SH-SY5Y (cell line): ENCODE data around the gene ELMOD1.

Source experiments
- GATA2 ChIP-seq: IDR thresholded peaks from 2 replicates; pipeline ENCODE4 v1.6.1; 2011; ENCODE audit warnings: mild to moderate bottlenecking, low read depth, low read length
- GATA3 ChIP-seq: IDR thresholded peaks from 2 replicates; pipeline ENCODE4 v1.6.1; 2011; ENCODE audit warnings: low read depth, mild to moderate bottlenecking, low read length, moderate library complexity

DNA sequence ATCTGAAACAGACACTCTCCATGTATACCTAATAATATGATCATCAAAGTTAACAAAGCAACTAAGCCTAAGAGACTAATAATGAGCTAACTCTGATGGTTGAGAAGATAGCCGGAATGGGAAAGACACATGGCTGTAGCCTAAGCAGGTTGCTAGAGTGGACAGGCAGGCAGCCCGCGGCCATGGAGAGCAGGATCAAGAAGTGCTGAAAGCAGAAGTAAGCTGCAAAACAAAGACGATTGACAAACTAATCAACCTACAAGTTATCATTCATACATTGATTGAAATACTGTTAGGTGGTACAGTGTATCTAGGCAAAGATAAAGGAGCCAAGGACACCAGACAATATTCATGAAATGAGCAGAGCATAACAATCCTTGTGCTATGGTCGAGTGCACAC is 91.6 kb downstream of the ELMOD1 start:
- TF ChIP-seq GATA3, result no peak
- no peak for TF ChIP-seq GATA2
